ENCODE results near the gene VASH2.
"Not testable (repeated sequence)": the region's sequence is repeated elsewhere in the genome, so short reads cannot be mapped to it uniquely, and the experiment has no call there.

Gene VASH2

DNA sequence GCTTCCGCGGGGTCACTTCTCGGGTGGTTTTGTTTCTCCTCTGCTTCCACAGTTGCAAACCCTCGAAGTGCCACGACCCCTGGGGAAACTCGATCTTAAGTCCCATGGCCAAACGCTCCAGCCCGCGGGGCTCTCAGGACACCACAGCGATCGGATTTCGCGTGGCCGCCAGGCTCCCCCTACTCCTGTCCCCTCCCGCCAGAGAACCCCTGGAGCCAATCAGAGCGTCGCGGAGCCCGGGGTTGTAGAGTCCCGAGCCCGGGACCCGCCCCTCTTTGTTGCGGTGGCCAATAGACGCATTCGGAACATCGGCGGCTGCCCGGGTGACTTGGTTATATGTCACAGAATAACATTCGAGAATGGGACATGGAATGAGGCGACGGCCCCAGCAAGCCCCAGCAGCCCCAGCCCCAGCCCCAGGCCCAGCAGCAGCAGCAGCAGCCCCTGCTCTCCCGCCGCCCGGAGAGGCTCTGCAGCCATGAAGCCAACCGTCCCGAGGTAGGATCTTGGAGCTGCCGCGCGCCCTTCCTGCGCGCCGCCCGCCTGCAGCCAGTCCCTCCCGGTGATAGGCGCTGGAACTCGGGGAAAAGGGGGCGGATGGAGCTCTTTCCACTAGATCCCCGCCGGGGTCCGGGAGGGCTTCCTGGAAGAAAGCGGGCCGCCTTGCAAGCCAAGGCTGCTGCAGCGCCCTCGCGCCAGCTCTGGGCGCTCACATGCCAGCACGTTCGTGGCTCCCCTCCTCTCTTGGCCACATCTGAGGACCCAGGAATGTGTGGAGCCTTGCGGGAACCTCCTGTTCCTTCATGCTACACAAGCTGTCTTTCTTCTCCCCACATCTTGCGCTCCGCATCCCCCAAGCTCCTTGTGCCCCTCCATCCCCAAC, at the start of gene VASH2:
TSS of gene VASH2 (plus strand) at position 299 of the 883 bp plus-strand sequence. CDS start 1,002 bp downstream, outside the sequence.
- peak; percentile 81 for DNase-seq (ENCODE audit: low read depth)

GRCh38 chr1:212901290-212901689, 49.1 kb upstream of the VASH2 start:
- DNase-seq (ENCODE audit: low read depth) = no peak

DNA sequence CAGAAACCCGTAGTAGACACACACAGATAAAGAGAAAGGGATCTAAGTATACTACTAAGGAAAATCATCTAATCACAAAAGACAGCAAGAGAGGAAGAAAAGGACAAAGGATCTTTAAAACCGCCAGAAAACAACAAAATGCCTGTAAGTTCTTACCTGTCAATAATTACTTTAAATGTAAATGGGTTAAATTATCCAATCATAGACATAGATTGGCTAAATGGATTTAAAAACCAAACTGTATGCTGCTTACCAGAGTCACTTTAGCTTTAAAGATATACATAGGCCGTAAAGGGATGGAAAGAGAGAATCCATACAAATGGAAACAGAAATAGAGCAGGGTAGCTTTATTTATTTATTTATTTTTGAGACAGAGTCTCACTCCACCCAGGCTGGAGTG, 48.3 kb upstream of the VASH2 start:
- no peak for DNase-seq (ENCODE audit: low read depth)

DNA sequence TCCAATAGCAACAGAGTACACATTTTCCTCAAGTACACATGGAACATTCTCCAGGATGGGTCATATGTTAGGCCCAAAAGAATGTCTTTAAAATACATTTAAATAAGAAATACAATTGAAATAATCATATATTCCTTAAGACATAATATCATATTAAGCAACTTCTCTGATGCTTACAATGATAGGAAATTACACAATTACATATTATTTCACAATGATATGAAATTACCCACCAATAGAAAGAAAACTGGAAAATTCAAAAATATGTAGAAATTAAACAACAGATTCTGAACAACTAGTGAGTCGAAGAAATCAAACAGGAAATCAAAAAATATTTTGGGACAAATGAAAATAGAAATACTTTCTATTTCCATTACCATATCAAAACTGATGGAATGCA, 46.7 kb upstream of the VASH2 start:
- DNase-seq (ENCODE audit: low read depth) = no peak

DNA sequence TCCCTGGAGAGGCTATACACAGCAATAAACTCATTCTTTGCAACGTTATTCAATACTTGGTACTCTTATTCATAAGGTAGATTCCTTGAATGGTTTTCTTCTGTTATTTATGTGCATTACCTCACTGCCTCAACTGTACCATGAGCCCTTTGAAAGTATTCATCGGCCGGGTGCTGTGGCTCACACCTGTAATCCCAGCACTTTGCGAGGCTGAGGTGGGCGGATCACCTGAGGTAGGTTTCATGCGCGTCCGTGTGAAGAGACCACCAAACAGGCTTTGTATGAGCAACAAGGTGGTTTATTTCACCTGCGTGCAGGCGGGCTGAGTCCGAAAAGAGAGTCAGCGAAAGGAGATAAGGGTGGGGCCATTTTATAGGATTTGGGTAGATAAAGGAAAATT, 42.3 kb upstream of the VASH2 start:
- not testable (repeated sequence) for DNase-seq (ENCODE audit: low read depth)

DNA sequence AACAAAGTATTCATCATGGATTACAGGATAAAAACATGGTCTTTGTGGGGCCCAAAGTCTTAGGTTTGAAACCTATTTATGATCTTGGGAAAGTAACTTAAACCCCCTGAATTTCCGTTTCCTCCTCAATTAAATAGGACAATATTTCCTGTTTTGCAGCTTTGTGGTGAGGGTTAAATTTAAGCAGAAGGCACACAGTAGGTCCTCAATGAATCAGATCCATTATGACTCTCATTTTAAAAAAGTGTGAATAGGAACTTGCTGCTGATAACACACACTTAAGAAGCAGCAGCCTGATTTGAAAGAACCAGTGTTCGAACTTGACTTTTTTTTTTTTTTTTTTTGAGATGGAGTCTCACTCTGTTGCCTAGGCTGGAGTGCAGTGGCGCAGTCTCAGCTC, 41.4 kb upstream of the VASH2 start:
- DNase-seq (ENCODE audit: low read depth) = no peak

- no peak for DNase-seq (ENCODE audit: low read depth)
Observed at GRCh38 chr1:212909652-212910063, 40.7 kb upstream of the VASH2 start.

DNA sequence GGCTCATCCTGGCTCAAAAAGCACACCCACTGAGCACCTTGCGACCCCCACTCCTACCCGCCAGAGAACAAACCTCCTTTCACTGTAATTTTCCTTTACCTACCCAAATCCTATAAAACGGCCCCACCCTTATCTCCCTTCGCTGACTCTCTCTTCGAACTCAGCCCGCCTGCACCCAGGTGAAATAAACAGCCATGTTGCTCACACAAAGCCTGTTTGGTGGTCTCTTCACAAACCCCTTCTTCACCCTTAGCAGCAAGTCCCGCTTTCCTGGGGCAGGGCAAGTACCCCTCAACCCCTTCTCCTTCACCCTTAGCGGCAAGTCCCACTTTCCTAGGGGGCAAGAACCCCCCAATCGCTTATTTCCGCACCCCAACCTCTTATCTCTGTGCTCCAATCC, 40.1 kb upstream of the VASH2 start:
- not testable (repeated sequence) for DNase-seq (ENCODE audit: low read depth)

DNA sequence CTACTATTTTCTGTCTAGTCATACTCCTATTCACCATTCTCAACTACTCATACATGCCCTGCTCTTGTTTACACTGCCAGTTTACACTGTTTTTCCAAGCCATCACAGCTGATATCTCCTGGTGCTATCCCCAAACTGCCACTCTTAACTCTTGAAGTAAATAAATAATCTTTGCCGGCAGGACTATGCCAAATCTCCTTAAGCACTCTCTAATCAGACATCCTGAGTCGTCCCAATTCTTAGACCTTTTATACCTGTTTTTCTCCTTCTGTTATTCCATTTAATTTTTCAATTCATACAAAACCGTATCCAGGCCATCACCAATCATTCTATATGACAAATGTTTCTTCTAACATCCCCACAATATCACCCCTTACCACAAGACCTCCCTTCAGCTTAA, 36.7 kb upstream of the VASH2 start:
- DNase-seq (ENCODE audit: low read depth) = not testable (repeated sequence)

DNA sequence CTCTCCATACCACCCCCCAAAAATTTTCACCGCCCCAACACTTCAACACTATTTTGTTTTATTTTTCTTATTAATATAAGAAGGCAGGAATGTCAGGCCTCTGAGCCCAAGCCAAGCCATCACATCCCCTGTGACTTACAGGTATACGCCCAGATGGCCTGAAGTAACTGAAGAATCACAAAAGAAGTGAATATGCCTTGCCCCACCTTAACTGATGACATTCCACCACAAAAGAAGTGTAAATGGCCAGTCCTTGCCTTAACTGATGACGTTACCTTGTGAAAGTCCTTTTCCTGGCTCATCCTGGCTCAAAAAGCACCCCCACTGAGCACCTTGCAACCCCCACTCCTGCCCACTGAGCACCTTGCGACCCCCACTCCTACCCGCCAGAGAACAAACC, 36.2 kb upstream of the VASH2 start:
- DNase-seq (ENCODE audit: low read depth) = not testable (repeated sequence)

DNA sequence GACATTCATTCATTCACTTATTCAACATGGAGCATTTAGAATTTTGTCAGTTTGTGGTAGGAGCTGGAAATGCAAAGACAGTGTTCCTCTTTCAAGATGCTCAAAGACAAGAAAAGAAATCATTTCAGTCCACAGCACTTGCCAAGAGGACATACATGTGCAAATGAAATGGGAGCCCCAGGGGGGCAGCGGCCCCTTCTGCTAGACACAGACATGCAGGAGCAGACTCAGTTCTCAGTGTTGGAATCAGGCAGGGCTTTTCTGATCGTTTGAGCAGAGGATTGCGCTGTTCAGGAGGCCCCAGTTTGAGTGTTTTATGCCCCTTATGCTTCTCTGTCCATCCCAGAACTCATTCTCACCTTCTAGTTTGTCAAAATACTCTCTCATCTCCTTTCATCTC, 35.6 kb upstream of the VASH2 start:
- DNase-seq (ENCODE audit: low read depth) = no peak

DNA sequence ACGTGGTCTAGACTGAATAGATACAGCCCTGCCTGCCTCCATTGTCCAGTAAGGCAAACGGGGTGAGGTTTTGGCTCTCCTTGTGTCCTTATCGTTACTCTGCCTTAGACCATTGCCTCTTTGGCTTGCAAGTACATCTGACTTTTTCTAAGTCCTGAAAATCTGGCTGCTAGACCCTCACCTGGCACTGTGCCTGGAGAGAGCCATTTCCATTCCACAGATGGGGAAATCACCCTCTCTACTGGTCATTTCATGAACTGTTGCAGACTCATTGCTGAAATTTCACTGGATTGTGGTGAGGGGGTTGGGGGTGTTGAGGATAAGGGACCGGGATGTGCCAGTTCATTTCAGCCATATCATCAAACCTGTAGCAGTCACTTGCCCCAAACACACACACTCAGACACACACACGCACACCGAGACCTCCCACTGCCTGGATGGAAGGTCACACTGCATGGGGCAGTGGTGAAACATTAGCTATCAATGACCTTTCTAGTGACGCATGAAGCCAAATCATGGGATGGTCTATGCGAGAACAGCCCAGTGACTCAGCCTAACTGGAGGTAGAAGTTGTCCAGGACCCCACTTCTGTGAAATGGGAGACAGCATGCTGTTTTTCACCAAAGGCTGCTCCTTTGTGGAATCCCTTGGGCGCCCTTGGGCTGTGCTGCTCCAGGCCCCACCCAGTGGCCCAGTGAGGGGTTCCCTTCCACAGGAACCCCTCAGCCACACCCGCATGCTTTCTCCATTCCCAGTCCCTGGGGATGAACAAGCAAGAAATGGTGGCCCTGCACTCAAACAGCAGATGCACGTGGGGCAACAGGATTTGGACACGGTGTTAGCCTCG, 34.9 kb upstream of the VASH2 start:
- DNase-seq (ENCODE audit: low read depth) = peak; percentile 26

- no peak for DNase-seq (ENCODE audit: low read depth)
Observed at GRCh38 chr1:212916481-212917133, 33.7 kb upstream of the VASH2 start.

- DNase-seq (ENCODE audit: low read depth) = no peak
Observed at GRCh38 chr1:212917134-212917485, 33.2 kb upstream of the VASH2 start.

GRCh38 chr1:212917858-212918257, 32.5 kb upstream of the VASH2 start:
- no peak for DNase-seq (ENCODE audit: low read depth)

- no peak for DNase-seq (ENCODE audit: low read depth)
Observed at GRCh38 chr1:212918824-212919223, 31.5 kb upstream of the VASH2 start.

- DNase-seq (ENCODE audit: low read depth) = no peak
Observed at GRCh38 chr1:212920246-212920645, 30.1 kb upstream of the VASH2 start.

DNA sequence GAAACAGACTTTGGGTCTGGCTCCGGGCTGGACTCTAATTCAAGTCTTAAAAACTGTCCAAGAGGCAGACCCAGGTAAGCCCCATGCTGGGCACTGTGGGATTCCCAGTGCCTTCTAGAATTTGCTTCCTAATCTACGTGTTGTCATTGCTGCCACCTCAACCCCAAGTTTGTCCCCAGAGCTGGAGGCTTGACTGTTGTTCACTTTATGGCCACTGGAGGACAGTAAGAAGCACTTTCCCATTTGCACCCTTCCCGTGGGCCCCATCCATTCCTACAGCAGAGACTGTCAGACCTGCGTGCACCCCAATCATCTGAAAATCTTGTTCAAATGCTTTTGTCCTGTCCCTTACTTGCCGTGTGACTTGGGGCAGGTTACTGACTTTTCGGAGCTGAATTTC, 29.4 kb upstream of the VASH2 start:
- DNase-seq (ENCODE audit: low read depth) = peak; percentile 8

DNA sequence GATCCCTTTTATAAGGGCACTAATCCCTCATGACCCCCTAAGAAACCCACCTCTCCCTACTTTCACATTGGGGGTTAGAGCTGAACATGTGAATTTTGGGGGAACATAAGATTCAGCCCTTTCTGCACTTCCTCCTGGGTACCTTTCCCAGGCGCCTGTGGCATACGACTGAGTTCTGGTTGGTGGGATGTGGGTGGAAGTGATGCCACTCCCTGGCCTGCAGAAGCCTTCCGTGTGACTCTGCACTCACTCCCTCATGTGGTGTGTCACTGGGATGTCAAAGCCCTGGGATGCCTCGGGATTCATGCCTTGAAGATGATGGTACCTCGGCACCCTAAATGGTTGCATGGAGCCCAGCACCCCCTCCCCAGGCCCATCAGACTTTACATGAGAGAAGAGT, 28.3 kb upstream of the VASH2 start:
- no peak for DNase-seq (ENCODE audit: low read depth)

GRCh38 chr1:212926372-212926771, 24.0 kb upstream of the VASH2 start:
- DNase-seq (ENCODE audit: low read depth) = no peak

DNA sequence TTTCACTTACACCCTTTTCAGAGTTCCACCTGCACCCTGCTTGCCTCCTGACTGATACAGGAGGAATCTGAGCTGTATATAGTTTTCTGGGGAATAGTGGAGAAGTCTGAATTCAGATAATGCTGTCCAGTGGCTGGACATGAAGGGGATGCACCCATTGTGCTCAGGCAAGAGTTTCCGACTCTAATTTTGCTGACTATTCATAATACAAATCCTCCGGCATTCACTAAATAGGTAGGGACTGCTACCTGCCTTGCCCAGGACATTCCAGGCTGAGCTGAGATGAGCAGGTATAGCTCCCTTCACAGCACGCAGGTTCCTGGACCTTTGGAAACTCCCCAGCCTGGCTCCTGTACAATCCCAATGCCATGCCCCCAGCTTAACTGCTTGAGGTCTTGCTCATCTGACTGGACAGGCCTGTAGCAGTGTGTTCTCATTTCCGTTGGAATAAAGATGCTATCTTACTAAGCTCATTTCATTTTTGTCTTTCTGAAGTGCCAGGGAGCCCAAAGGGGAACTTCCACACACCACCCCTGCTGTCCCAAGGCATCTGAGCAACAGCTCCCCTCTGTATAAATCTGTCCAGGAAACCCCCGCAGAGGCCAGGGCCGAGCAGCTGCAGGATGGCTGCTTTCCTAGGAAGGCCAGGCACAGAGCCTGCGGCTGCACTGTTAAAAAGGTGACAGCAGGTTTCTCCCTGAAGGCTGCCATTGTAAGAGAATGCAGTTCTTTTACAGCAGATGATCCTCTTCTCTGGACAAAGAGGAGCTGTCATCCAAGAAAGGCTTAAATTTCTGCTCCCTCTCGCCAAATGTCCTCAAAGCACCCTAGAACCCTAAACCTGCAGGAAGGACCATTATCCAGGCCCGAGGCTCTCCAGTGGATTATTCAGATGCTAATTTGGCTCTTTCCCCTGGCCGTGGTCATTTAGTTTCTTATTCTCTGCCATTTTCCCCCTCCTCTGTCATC, 21.7 kb upstream of the VASH2 start:
- peak; percentile 35 for DNase-seq (ENCODE audit: low read depth)
